Astrocyte of the spinal cord (primary cell): Measurements from ENCODE around the gene VAMP7.

Experiments used
- DNase-seq: peaks from one replicate; pipeline ENCODE4 v3.0.0; 2011; ENCODE audit warnings: low read depth, low spot score
- H3K4me3 ChIP-seq: 2 replicates; pipeline ENCODE4 v1.5.1; 2011; ENCODE audit warnings: low read depth, mild to moderate bottlenecking, low read length, moderate library complexity
- in situ Hi-C: cut with HindIII; loops from 2 replicates; pipeline ENCODE4 v1.10.0; 2017; ENCODE audit warnings: low sequenced_read_pairs
- TF ChIP-seq, protein P1 (sequence below): IDR thresholded peaks from 2 replicates; pipeline ENCODE4 v1.5.1; 2012; ENCODE audit warnings: low read depth, mild to moderate bottlenecking, low read length, inconsistent platforms

VAMP7 gene

DNA sequence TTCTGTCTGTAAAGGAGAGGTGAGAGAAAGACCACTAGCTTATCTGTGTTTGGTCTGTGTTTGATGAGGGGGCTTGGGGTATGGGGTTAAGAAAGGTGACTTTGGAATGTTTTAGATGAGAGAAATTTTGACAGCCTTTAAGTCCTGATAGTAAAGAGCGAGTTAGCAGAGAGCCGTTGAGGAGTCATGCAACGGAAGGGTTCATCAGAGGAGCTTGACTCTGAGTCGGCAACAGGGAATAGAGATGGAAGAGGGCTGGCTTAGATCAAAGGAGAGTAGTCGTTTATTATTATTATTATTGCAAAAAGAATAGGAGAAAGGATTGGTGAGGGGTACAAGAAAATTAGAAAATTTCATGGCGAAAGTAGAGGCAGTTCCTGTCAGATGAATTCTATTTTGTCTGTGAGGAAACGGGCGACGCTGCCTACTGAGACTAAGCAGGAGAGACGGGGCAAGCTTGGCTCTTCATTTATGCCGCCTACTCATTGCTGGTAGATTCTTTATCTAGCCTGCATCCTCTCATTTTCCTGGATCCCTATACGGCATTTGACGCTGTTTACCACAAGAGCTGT, 473 bp upstream of the VAMP7 start:
- in situ Hi-C loops = no loop called here
- no peak for DNase-seq

DNA sequence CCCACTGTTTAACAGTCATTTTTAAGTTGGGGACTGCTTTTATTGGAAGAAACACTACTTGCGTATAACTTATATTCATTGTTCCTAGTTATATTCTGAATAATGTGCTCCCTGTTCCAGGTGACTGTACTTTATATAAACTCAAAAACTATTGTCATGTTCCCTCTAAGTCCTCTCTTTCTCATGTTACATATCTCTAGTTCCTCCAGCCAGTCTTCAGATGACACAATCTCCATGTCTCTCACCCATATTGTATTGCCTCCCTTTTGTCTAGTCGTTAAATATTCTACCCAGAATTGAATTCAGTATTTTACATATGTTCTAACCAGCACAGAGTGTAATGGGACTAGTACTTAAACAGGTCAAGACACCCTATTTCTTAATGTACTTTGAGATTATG, 5.3 kb downstream of the VAMP7 start:
- DNase-seq = no peak
- TF ChIP-seq, protein P1, sequence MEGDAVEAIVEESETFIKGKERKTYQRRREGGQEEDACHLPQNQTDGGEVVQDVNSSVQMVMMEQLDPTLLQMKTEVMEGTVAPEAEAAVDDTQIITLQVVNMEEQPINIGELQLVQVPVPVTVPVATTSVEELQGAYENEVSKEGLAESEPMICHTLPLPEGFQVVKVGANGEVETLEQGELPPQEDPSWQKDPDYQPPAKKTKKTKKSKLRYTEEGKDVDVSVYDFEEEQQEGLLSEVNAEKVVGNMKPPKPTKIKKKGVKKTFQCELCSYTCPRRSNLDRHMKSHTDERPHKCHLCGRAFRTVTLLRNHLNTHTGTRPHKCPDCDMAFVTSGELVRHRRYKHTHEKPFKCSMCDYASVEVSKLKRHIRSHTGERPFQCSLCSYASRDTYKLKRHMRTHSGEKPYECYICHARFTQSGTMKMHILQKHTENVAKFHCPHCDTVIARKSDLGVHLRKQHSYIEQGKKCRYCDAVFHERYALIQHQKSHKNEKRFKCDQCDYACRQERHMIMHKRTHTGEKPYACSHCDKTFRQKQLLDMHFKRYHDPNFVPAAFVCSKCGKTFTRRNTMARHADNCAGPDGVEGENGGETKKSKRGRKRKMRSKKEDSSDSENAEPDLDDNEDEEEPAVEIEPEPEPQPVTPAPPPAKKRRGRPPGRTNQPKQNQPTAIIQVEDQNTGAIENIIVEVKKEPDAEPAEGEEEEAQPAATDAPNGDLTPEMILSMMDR = no peak
- in situ Hi-C loops = no loop called here
- no peak overlapping the region for H3K4me3 ChIP-seq

More for the DNA sequence above, 473 bp upstream of the VAMP7 start:
- peak overlapping the region; percentile 71 for H3K4me3 ChIP-seq
- TF ChIP-seq, protein P1 = no peak

DNA sequence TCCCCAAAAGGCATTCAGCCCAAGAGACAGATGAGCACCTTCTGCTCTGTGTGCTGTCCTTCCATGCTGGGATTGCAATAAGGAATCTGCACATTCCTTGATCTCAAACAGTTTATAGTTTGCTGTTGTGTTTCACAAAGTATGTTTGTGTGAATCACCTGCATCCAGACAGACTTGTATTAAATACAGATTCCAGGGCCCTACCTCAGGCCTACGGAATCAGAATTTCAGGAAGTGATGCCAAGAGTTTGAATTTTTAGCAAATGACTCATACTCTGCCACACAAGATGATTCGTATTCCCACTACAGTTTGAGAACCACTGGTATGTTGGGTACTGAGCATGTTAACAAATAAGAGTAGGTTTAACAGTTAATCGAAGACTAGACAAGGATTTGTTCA, 7.0 kb downstream of the VAMP7 start:
- TF ChIP-seq, protein P1 = no peak
- peak; percentile 72 for DNase-seq
- in situ Hi-C loops = no loop called here
- no peak overlapping the region for H3K4me3 ChIP-seq

DNA sequence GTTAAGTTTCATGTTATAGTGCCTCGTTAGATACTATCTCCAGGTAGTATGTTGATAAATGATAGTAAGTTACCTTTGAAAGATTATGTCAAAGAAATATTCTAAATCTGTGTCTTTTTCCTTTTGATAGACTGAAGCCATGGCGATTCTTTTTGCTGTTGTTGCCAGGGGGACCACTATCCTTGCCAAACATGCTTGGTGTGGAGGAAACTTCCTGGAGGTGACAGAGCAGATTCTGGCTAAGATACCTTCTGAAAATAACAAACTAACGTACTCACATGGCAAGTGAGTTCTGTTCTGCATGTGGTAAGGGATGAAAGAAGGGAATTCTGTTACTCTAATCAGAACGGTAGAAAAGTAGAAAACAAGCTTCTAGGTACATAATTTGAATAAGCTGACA, 8.2 kb downstream of the VAMP7 start:
- no peak for DNase-seq
- TF ChIP-seq, protein P1 = no peak
- in situ Hi-C loops = no loop called here

DNA sequence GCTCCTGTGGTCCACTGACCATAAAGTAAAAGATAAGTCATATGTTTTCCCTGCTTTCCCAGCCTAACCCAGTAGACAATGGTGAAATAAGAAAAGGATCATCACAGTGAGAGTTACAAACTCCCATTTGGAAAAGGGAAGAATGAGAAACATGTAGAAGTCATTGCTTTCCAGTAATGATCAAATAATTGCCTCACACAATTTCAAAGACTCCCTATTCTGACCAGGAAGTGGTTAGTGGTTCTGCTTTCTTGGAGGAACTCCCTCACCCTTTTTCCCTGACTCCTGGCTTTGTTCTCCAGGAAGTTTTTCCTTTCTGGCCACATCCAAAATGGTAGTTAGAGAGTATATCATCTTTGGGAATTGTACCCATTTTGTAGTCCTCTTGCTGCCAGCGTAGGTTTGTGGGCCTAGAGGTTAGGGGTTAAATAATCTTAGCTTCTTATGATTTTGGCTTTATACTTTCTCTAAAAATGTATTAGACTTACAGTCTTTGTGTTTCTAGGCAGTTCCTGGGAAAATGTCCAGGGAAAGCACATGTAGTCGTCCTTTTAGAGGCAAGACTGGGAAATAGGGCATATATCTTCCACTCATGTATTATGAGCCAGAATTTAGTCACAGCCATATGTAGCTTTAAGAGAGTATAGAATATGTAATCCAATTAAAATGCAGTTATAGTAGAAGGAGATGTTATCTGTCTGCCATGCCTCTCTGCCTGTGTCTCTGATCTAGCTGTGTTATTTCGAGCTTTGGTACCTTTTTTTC, 10.5 kb downstream of the VAMP7 start:
- in situ Hi-C loops = no loop called here
- no peak for DNase-seq
- TF ChIP-seq, protein P1 = no peak

More for the DNA sequence above, 8.2 kb downstream of the VAMP7 start:
- no peak overlapping the region for H3K4me3 ChIP-seq

DNA sequence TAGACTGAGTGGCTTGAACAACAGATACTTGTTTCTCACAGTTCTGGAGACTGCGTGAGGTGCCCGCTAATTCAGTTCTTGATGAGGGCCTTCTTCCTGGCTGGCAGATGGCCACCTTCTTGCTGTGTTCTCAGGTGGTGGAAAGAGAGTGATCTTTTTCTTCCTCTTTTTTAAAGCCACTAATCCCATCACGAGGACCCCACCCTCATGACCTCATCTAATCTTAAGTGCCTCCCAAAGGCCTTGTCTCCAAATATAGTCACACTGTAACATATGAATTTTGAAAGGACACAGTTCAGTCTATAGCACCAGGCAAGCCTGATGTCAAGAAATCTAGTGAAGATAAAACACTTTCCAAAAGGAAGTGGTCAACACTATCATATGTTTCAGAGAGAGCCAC, 12.4 kb downstream of the VAMP7 start:
- no peak for DNase-seq
- H3K4me3 ChIP-seq = no peak overlapping the region
- in situ Hi-C loops = no loop called here
- TF ChIP-seq, protein P1 = no peak

More for the DNA sequence above, 10.5 kb downstream of the VAMP7 start:
- H3K4me3 ChIP-seq = no peak overlapping the region
